HepG2 (cell line): Measurements from ENCODE around the gene COL2A1. TPM values are rescaled to one million over a fixed set of nuclear protein-coding genes. Genes with fewer than 3 reads are reported as not detected.

Experiments used
- CEBPG ChIP-seq: IDR thresholded peaks from 2 replicates; pipeline ENCODE4 v1.6.1; 2016
- DMAP1 ChIP-seq: IDR thresholded peaks from 2 replicates; pipeline ENCODE4 v1.6.1; 2016
- KLF6 ChIP-seq: IDR thresholded peaks from 2 replicates; pipeline ENCODE4 v1.8.0; 2016; ENCODE audit warnings: missing biosample characterization, missing genetic modification reagents
- TARDBP ChIP-seq: sonication (generic); formaldehyde crosslinking; IDR thresholded peaks from 2 replicates; pipeline ENCODE4 v1.8.0; 2022; ENCODE audit warnings: mild to moderate bottlenecking, missing genetic modification reagents
- ZMAT3 ChIP-seq: sonication (generic); formaldehyde crosslinking; conservative IDR thresholded peaks from 2 replicates; pipeline ENCODE4 v1.7.0; 2021; ENCODE audit warnings: missing genetic modification reagents
- ZNF839 ChIP-seq: sonication (generic); formaldehyde crosslinking; IDR thresholded peaks from 2 replicates; pipeline ENCODE4 v1.4.0; 2020; ENCODE audit warnings: missing genetic modification reagents, mild to moderate bottlenecking, borderline replicate concordance
- ZSCAN21 ChIP-seq: sonication (generic); formaldehyde crosslinking; IDR thresholded peaks from 2 replicates; pipeline ENCODE4 v1.8.0; 2022; ENCODE audit warnings: mild to moderate bottlenecking, missing genetic modification reagents, moderate library complexity, borderline replicate concordance
- polyA plus RNA-seq, 8 experiments: library from polyadenylated mRNA; depleted of rRNA in 3 of 8; stranded (reverse) in 7 of 8; unstranded in 1 of 8; fragments of >200 nt; fragmentation: Illumina TruSeq in 4 of 8; extraction: Trizol in 4 of 8; gene quantifications; 2 replicates each; pipeline versions ENCODE4 v1.2.1 to v1.2.3, GENCODE V29; 2011 to 2016; ENCODE audit warnings: low read depth in 4 of 8, missing spikeins in 1 of 8, mixed read lengths in 1 of 8; ENCODE audit not compliant: insufficient read depth in 1 of 8
- total RNA-seq, 5 experiments: library from RNA; depleted of rRNA; stranded (reverse); fragments of >200 nt; fragmentation: Illumina TruSeq; extraction: Trizol; gene quantifications; 2 replicates each; pipeline ENCODE4 v1.2.3, GENCODE V29; 2016; ENCODE audit warnings: low read depth in 1 of 5
- TF ChIP-seq, protein P1 (sequence below): sonication (generic); formaldehyde crosslinking; IDR thresholded peaks from 2 replicates; pipeline ENCODE4 v1.9.0; 2021; ENCODE audit warnings: mild to moderate bottlenecking, missing genetic modification reagents
- TF ChIP-seq, protein P2 (sequence below): sonication (generic); formaldehyde crosslinking; IDR thresholded peaks from 2 replicates; pipeline ENCODE4 v1.9.0; 2022; ENCODE audit warnings: missing genetic modification reagents, mild to moderate bottlenecking, borderline replicate concordance
- TF ChIP-seq, protein P3 (sequence below): sonication (generic); formaldehyde crosslinking; conservative IDR thresholded peaks from 2 replicates; pipeline ENCODE4 v1.8.0; 2022; ENCODE audit warnings: mild to moderate bottlenecking, moderate library complexity, missing genetic modification reagents
- TF ChIP-seq, protein P4 (sequence below): sonication (generic); formaldehyde crosslinking; IDR thresholded peaks from 2 replicates; pipeline ENCODE4 v1.4.0; 2020; ENCODE audit warnings: missing genetic modification reagents
- TF ChIP-seq, protein P5 (sequence below): sonication (generic); formaldehyde crosslinking; IDR thresholded peaks from 2 replicates; pipeline ENCODE4 v1.4.0; 2020; ENCODE audit warnings: missing genetic modification reagents

The COL2A1 gene
- total and polyA plus RNA-seq, 2 of the 13 experiments (the other 11 are each of a cell fraction or from before 2014, with no cell fraction given): 7.4 to 38.3 TPM

DNA sequence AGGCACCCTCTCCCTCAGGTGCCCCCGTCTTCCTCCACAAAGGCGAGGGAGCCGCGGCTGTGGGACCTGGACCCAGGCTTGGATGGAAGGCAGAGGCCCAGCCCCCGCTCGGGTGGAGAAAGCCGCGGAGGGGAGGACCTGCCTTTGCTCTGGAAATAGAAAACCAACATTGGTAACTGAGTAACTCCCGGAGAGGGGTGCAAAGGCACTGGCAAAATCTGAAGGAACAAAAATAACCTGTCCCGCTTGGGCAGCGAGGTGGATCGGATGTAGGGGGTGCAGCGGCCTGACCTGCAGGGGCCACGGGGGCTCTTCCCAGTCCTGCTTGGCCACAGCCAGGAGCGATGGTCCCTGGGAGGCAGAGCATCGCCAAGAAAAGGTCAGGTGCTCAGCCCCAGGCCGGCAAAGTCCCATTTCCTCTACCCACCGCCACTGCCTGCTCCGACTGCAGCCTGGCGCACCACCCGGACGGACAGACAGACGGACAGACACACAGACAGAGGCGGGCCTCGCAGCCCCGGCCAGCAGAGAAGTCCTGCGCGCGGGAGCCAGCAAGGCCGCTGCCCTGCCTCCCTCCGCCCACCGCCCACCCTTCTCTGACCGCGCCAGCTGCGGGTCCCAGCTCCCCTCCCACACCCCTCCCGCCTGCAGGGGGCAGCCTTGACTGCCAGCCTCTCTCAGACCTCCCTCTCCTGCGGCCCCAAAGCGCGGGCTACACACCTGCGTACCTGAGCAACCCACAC, 62.2 kb downstream of the COL2A1 start (continued):
- TF ChIP-seq, protein P1, sequence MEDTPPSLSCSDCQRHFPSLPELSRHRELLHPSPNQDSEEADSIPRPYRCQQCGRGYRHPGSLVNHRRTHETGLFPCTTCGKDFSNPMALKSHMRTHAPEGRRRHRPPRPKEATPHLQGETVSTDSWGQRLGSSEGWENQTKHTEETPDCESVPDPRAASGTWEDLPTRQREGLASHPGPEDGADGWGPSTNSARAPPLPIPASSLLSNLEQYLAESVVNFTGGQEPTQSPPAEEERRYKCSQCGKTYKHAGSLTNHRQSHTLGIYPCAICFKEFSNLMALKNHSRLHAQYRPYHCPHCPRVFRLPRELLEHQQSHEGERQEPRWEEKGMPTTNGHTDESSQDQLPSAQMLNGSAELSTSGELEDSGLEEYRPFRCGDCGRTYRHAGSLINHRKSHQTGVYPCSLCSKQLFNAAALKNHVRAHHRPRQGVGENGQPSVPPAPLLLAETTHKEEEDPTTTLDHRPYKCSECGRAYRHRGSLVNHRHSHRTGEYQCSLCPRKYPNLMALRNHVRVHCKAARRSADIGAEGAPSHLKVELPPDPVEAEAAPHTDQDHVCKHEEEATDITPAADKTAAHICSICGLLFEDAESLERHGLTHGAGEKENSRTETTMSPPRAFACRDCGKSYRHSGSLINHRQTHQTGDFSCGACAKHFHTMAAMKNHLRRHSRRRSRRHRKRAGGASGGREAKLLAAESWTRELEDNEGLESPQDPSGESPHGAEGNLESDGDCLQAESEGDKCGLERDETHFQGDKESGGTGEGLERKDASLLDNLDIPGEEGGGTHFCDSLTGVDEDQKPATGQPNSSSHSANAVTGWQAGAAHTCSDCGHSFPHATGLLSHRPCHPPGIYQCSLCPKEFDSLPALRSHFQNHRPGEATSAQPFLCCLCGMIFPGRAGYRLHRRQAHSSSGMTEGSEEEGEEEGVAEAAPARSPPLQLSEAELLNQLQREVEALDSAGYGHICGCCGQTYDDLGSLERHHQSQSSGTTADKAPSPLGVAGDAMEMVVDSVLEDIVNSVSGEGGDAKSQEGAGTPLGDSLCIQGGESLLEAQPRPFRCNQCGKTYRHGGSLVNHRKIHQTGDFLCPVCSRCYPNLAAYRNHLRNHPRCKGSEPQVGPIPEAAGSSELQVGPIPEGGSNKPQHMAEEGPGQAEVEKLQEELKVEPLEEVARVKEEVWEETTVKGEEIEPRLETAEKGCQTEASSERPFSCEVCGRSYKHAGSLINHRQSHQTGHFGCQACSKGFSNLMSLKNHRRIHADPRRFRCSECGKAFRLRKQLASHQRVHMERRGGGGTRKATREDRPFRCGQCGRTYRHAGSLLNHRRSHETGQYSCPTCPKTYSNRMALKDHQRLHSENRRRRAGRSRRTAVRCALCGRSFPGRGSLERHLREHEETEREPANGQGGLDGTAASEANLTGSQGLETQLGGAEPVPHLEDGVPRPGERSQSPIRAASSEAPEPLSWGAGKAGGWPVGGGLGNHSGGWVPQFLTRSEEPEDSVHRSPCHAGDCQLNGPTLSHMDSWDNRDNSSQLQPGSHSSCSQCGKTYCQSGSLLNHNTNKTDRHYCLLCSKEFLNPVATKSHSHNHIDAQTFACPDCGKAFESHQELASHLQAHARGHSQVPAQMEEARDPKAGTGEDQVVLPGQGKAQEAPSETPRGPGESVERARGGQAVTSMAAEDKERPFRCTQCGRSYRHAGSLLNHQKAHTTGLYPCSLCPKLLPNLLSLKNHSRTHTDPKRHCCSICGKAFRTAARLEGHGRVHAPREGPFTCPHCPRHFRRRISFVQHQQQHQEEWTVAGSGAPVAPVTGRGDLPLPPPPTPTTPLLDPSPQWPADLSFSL (CRISPR knock-in tag): no peak
- no peak for TF ChIP-seq ZSCAN21 (CRISPR knock-in tag)
- TF ChIP-seq, protein P2, sequence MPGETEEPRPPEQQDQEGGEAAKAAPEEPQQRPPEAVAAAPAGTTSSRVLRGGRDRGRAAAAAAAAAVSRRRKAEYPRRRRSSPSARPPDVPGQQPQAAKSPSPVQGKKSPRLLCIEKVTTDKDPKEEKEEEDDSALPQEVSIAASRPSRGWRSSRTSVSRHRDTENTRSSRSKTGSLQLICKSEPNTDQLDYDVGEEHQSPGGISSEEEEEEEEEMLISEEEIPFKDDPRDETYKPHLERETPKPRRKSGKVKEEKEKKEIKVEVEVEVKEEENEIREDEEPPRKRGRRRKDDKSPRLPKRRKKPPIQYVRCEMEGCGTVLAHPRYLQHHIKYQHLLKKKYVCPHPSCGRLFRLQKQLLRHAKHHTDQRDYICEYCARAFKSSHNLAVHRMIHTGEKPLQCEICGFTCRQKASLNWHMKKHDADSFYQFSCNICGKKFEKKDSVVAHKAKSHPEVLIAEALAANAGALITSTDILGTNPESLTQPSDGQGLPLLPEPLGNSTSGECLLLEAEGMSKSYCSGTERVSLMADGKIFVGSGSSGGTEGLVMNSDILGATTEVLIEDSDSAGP: 0 out of 2 replicates have a peak, but pooled peaks have one; percentile 17
- TF ChIP-seq, protein P3, sequence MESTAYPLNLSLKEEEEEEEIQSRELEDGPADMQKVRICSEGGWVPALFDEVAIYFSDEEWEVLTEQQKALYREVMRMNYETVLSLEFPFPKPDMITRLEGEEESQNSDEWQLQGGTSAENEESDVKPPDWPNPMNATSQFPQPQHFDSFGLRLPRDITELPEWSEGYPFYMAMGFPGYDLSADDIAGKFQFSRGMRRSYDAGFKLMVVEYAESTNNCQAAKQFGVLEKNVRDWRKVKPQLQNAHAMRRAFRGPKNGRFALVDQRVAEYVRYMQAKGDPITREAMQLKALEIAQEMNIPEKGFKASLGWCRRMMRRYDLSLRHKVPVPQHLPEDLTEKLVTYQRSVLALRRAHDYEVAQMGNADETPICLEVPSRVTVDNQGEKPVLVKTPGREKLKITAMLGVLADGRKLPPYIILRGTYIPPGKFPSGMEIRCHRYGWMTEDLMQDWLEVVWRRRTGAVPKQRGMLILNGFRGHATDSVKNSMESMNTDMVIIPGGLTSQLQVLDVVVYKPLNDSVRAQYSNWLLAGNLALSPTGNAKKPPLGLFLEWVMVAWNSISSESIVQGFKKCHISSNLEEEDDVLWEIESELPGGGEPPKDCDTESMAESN: no peak
- TF ChIP-seq, protein P4, sequence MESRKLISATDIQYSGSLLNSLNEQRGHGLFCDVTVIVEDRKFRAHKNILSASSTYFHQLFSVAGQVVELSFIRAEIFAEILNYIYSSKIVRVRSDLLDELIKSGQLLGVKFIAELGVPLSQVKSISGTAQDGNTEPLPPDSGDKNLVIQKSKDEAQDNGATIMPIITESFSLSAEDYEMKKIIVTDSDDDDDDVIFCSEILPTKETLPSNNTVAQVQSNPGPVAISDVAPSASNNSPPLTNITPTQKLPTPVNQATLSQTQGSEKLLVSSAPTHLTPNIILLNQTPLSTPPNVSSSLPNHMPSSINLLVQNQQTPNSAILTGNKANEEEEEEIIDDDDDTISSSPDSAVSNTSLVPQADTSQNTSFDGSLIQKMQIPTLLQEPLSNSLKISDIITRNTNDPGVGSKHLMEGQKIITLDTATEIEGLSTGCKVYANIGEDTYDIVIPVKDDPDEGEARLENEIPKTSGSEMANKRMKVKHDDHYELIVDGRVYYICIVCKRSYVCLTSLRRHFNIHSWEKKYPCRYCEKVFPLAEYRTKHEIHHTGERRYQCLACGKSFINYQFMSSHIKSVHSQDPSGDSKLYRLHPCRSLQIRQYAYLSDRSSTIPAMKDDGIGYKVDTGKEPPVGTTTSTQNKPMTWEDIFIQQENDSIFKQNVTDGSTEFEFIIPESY (CRISPR knock-in tag): peak; percentile 54; the same call in 1 of the 2 replicates
- no peak for TF ChIP-seq ZNF839 (CRISPR knock-in tag)
- no peak for TF ChIP-seq KLF6
- no peak for TF ChIP-seq CEBPG (CRISPR knock-in tag)
- TF ChIP-seq TARDBP (CRISPR knock-in tag): no peak
- no peak for TF ChIP-seq ZMAT3
- TF ChIP-seq, protein P5, sequence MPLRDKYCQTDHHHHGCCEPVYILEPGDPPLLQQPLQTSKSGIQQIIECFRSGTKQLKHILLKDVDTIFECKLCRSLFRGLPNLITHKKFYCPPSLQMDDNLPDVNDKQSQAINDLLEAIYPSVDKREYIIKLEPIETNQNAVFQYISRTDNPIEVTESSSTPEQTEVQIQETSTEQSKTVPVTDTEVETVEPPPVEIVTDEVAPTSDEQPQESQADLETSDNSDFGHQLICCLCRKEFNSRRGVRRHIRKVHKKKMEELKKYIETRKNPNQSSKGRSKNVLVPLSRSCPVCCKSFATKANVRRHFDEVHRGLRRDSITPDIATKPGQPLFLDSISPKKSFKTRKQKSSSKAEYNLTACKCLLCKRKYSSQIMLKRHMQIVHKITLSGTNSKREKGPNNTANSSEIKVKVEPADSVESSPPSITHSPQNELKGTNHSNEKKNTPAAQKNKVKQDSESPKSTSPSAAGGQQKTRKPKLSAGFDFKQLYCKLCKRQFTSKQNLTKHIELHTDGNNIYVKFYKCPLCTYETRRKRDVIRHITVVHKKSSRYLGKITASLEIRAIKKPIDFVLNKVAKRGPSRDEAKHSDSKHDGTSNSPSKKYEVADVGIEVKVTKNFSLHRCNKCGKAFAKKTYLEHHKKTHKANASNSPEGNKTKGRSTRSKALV (CRISPR knock-in tag): no peak
- no peak for TF ChIP-seq DMAP1 (CRISPR knock-in tag)
